Esophagus (tissue), 2 donors: Measurements from ENCODE around the gene MTHFD2L. TPM values are rescaled to one million over a fixed set of nuclear protein-coding genes. Genes with fewer than 3 reads are reported as not detected.

Experiments used
- H3K27ac ChIP-seq, 2 donors: one replicate each; pipeline ENCODE4 v1.5.1; 2013; ENCODE audit warnings: low read depth in 2 of 2, mild to moderate bottlenecking in 2 of 2, inconsistent platforms in 1 of 2, low read length in 1 of 2, moderate library complexity in 1 of 2
- H3K27me3 ChIP-seq, 2 donors: one replicate each; pipeline ENCODE4 v1.6.1; 2013; ENCODE audit warnings: low read length in 2 of 2, control low read depth in 1 of 2, mild to moderate bottlenecking in 1 of 2; ENCODE audit not compliant: insufficient read depth in 2 of 2, control insufficient read depth in 1 of 2
- H3K36me3 ChIP-seq, 2 donors: one replicate each; pipeline ENCODE4 v1.6.1; 2013; ENCODE audit warnings: low read length in 1 of 2; ENCODE audit not compliant: control insufficient read depth in 2 of 2, insufficient read depth in 2 of 2
- H3K4me1 ChIP-seq, 2 donors: one replicate each; pipeline ENCODE4 v1.6.1; 2013; ENCODE audit warnings: low read length in 1 of 2; ENCODE audit not compliant: control insufficient read depth in 2 of 2, insufficient read depth in 2 of 2
- H3K4me3 ChIP-seq, 2 donors: one replicate each; pipeline ENCODE4 v1.5.1; 2013; ENCODE audit warnings: low read length in 2 of 2, mild to moderate bottlenecking in 2 of 2, low read depth in 1 of 2, moderate library complexity in 1 of 2
- H3K9me3 ChIP-seq, 2 donors: one replicate each; pipeline ENCODE4 v1.6.1; 2013; ENCODE audit warnings: mild to moderate bottlenecking in 2 of 2, low read depth in 1 of 2, low read length in 1 of 2, moderate library complexity in 1 of 2; ENCODE audit not compliant: control insufficient read depth in 2 of 2, insufficient read depth in 1 of 2
- WGBS, 2 donors: extraction: QIAGEN DNeasy Blood & Tissue Kit; methylation state at CpG; one replicate each; pipeline ENCODE4 v1.1.7; 2013; 5-methylcytosine and 5-hydroxymethylcytosine counted together
- polyA plus RNA-seq, 2 donors: library from polyadenylated mRNA; stranded (reverse); fragments of 200-250 nt; gene quantifications; one replicate each; pipeline ENCODE4 v1.2.3, GENCODE V29; 2013
- donor health status: healthy with polysubstance abuse.
- donor health status: Bipolar disorder and iron deficiency.

The MTHFD2L gene
- polyA plus RNA-seq, 2 donors = 5.9 to 6.2 TPM

GRCh38 chr4:74260036-74260435 is 102.1 kb downstream of the MTHFD2L start:
- Histone ChIP-seq H3K9me3 (no peaks in the 10 kb centered on the region), H3K4me1 (peaks cover 2 to 4% of the 10 kb centered on the region in 2 donors), H3K27ac (no peak overlapping the region), H3K4me3 (no peak overlapping the region), H3K27me3 (no peaks in the 10 kb centered on the region), H3K36me3 (no peaks in the 10 kb centered on the region)
- WGBS, 2 donors = 83 to 93% methylated on average over 1 of the region's 1 CpG

GRCh38 chr4:74262522-74262921 is 104.6 kb downstream of the MTHFD2L start:
- no peaks in the 10 kb centered on the region for H3K36me3 ChIP-seq
- H3K4me1 ChIP-seq = peaks cover 2 to 4% of the 10 kb centered on the region in 2 donors
- H3K27ac ChIP-seq = no peak overlapping the region
- H3K27me3 ChIP-seq = no peaks in the 10 kb centered on the region
- H3K4me3 ChIP-seq = no peak overlapping the region
- no peaks in the 10 kb centered on the region for H3K9me3 ChIP-seq

- H3K4me3 ChIP-seq = no peak overlapping the region
- no peak overlapping the region for H3K27ac ChIP-seq
- no peaks in the 10 kb centered on the region for H3K9me3 ChIP-seq
- H3K4me1 ChIP-seq = peaks cover 2 to 4% of the 10 kb centered on the region in 2 donors
- no peaks in the 10 kb centered on the region for H3K27me3 ChIP-seq
- no peaks in the 10 kb centered on the region for H3K36me3 ChIP-seq
Observed at GRCh38 chr4:74263551-74263950, 105.6 kb downstream of the MTHFD2L start.

GRCh38 chr4:74266081-74266480 is 108.2 kb downstream of the MTHFD2L start:
- H3K4me3 ChIP-seq = no peak overlapping the region
- H3K4me1 ChIP-seq = no peaks in the 10 kb centered on the region
- no peaks in the 10 kb centered on the region for H3K36me3 ChIP-seq
- H3K27me3 ChIP-seq = no peaks in the 10 kb centered on the region
- no peak overlapping the region for H3K27ac ChIP-seq
- no peaks in the 10 kb centered on the region for H3K9me3 ChIP-seq

- Histone ChIP-seq H3K27me3 (no peaks in the 10 kb centered on the region), H3K4me1 (no peaks in the 10 kb centered on the region), H3K4me3 (no peak overlapping the region), H3K36me3 (no peaks in the 10 kb centered on the region), H3K27ac (peak overlapping the region; percentile 55 to 72), H3K9me3 (no peaks in the 10 kb centered on the region)
Observed at GRCh38 chr4:74267998-74268606, 110.2 kb downstream of the MTHFD2L start.

GRCh38 chr4:74268643-74269042 is 110.7 kb downstream of the MTHFD2L start:
- Histone ChIP-seq H3K4me1 (no peaks in the 10 kb centered on the region), H3K4me3 (no peak overlapping the region), H3K9me3 (no peaks in the 10 kb centered on the region), H3K36me3 (no peaks in the 10 kb centered on the region), H3K27ac (no peak overlapping the region), H3K27me3 (no peaks in the 10 kb centered on the region)
- 58 to 73% methylated on average over 2 of the region's 2 CpGs for WGBS, 2 donors

GRCh38 chr4:74278490-74278889 is 120.6 kb downstream of the MTHFD2L start:
- 82 to 87% methylated on average over 3 of the region's 3 CpGs for WGBS, 2 donors
- no peaks in the 10 kb centered on the region for H3K9me3 ChIP-seq
- H3K27ac ChIP-seq = no peak overlapping the region
- H3K27me3 ChIP-seq = no peaks in the 10 kb centered on the region
- no peak overlapping the region for H3K4me3 ChIP-seq
- H3K36me3 ChIP-seq = no peaks in the 10 kb centered on the region
- no peaks in the 10 kb centered on the region for H3K4me1 ChIP-seq

GRCh38 chr4:74279716-74280115 is 121.8 kb downstream of the MTHFD2L start:
- Histone ChIP-seq H3K4me1 (no peaks in the 10 kb centered on the region), H3K27ac (no peak overlapping the region), H3K36me3 (no peaks in the 10 kb centered on the region), H3K27me3 (no peaks in the 10 kb centered on the region), H3K4me3 (no peak overlapping the region), H3K9me3 (no peaks in the 10 kb centered on the region)
- 95 to 97% methylated on average over 3 of the region's 3 CpGs for WGBS, 2 donors

GRCh38 chr4:74282926-74283325 is 125.0 kb downstream of the MTHFD2L start:
- H3K27me3 ChIP-seq = no peaks in the 10 kb centered on the region
- no peaks in the 10 kb centered on the region for H3K9me3 ChIP-seq
- H3K4me1 ChIP-seq = no peaks in the 10 kb centered on the region
- H3K36me3 ChIP-seq = no peaks in the 10 kb centered on the region
- H3K4me3 ChIP-seq = no peak overlapping the region
- H3K27ac ChIP-seq = peak overlapping the region in 1 of 2 donors; percentile 42

GRCh38 chr4:74283614-74284013 is 125.7 kb downstream of the MTHFD2L start:
- Histone ChIP-seq H3K9me3 (no peaks in the 10 kb centered on the region), H3K27me3 (no peaks in the 10 kb centered on the region), H3K36me3 (no peaks in the 10 kb centered on the region), H3K4me3 (no peak overlapping the region), H3K27ac (peak overlapping the region in 1 of 2 donors; percentile 22), H3K4me1 (no peaks in the 10 kb centered on the region)
- WGBS, 2 donors = 56 to 73% methylated on average over 2 of the region's 2 CpGs
